ENCODE results near the gene ANKRD60. TPM values are rescaled to one million over a fixed set of nuclear protein-coding genes. Genes with fewer than 3 reads are reported as not detected.
A peak's percentile ranks its signal among the peaks of the same experiment; 100 is the strongest.

Gene ANKRD60
- total and polyA plus RNA-seq, 8 donors, result not detected

GRCh38 chr20:58235010-58235409, 6.6 kb upstream of the ANKRD60 start:
- Histone ChIP-seq H3K27ac (no peak overlapping the region), H3K36me3 (peaks cover 11 to 48% (median 43%) of the 10 kb centered on the region in 4 donors), H3K27me3 (peaks cover 0 to 4% (median 0%) of the 10 kb centered on the region in 3 donors), H3K4me1 (peaks cover 0 to 15% (median 7%) of the 10 kb centered on the region in 4 donors), H3K4me3 (no peak overlapping the region), H3K9me3 (no peaks in the 10 kb centered on the region)
- WGBS, 5 donors, result 88 to 95% (median 89%) methylated on average over 5 of the region's 5 CpGs
- DNase-seq, result no peak
- no peak for TF ChIP-seq EP300 (IDR thresholded peaks at IDR 0.05)
- intact Hi-C loops (cut with DNase I; ENCODE audit: low total_unique reads), result loop anchor here (10.0 kb wide), 1 partner anchor 210 kb away; no protein-coding TSS in a partner anchor

GRCh38 chr20:58233881-58234528, 5.6 kb upstream of the ANKRD60 start:
- WGBS, 5 donors, result 54 to 64% (median 61%) methylated on average over 8 of the region's 8 CpGs

GRCh38 chr20:58233393-58233792, 4.9 kb upstream of the ANKRD60 start:
- DNase-seq, result no peak
- peaks cover 0 to 20% (median 12%) of the 10 kb centered on the region in 3 donors for H3K27me3 ChIP-seq
- H3K27ac ChIP-seq, result no peak overlapping the region
- H3K4me1 ChIP-seq, result peaks cover 5 to 22% (median 11%) of the 10 kb centered on the region in 4 donors
- peaks cover 0 to 32% (median 27%) of the 10 kb centered on the region in 4 donors for H3K36me3 ChIP-seq
- H3K9me3 ChIP-seq, result no peaks in the 10 kb centered on the region
- 88 to 97% (median 95%) methylated on average over 8 of the region's 8 CpGs for WGBS, 5 donors
- H3K4me3 ChIP-seq, result no peak overlapping the region
- TF ChIP-seq CTCF (IDR thresholded peaks at IDR 0.05), result no peak
- TF ChIP-seq POLR2A (IDR thresholded peaks at IDR 0.05), result no peak
- TF ChIP-seq POLR2AphosphoS5 (IDR thresholded peaks at IDR 0.05), result no peak
- TF ChIP-seq EP300 (IDR thresholded peaks at IDR 0.05), result no peak
- intact Hi-C loops (cut with DNase I; ENCODE audit: low total_unique reads), result loop anchor here (10.0 kb wide), 1 partner anchor 211 kb away; no protein-coding TSS in a partner anchor

More at GRCh38 chr20:58233881-58234528, 5.6 kb upstream of the ANKRD60 start:
- intact Hi-C loops (cut with DNase I; ENCODE audit: low total_unique reads), result loop anchor here (10.0 kb wide), 1 partner anchor 211 kb away; no protein-coding TSS in a partner anchor
- Histone ChIP-seq H3K36me3 (peaks cover 2 to 38% (median 33%) of the 10 kb centered on the region in 4 donors), H3K4me3 (no peak overlapping the region), H3K27me3 (peaks cover 0 to 14% (median 6%) of the 10 kb centered on the region in 3 donors), H3K27ac (no peak overlapping the region), H3K4me1 (peaks cover 0 to 17% (median 8%) of the 10 kb centered on the region in 4 donors), H3K9me3 (no peaks in the 10 kb centered on the region)
- TF ChIP-seq CTCF (IDR thresholded peaks at IDR 0.05) (peak in 3 of 7 experiments; percentile 31 to 41 (median 34)), EP300 (IDR thresholded peaks at IDR 0.05) (no peak)
- DNase-seq, result peak in 1 of 2 donors; percentile 36

- peaks cover 12 to 37% (median 29%) of the 10 kb centered on the region in 3 donors for H3K27me3 ChIP-seq
- H3K4me1 ChIP-seq, result peaks cover 4 to 17% (median 12%) of the 10 kb centered on the region in 4 donors
- peak in 1 of 2 donors; percentile 68 for DNase-seq
- no peak for TF ChIP-seq CTCF (IDR thresholded peaks at IDR 0.05)
- TF ChIP-seq POLR2A (IDR thresholded peaks at IDR 0.05), result no peak
- no peak for TF ChIP-seq EP300 (IDR thresholded peaks at IDR 0.05)
- TF ChIP-seq POLR2AphosphoS5 (IDR thresholded peaks at IDR 0.05), result no peak
- H3K9me3 ChIP-seq, result no peaks in the 10 kb centered on the region
- intact Hi-C loops (cut with DNase I; ENCODE audit: low total_unique reads), result loop anchor here (10.0 kb wide), 1 partner anchor 213 kb away; no protein-coding TSS in a partner anchor
- H3K36me3 ChIP-seq, result peaks cover 0 to 30% (median 25%) of the 10 kb centered on the region in 4 donors
- WGBS, 5 donors, result 62 to 73% (median 67%) methylated on average over 6 of the region's 6 CpGs
- no peak overlapping the region for H3K27ac ChIP-seq
- no peak overlapping the region for H3K4me3 ChIP-seq
Observed at GRCh38 chr20:58231683-58232082, 3.2 kb upstream of the ANKRD60 start.
